Neural progenitor cell (in vitro differentiated cells): ENCODE measurements around the gene SIL1. TPM values are rescaled to one million over a fixed set of nuclear protein-coding genes. Genes with fewer than 3 reads are reported as not detected.
A peak's percentile ranks its signal among the peaks of the same experiment; 100 is the strongest.

Source experiments
- DNase-seq: peaks from one replicate; pipeline ENCODE4 v3.0.0-alpha.2; 2016; ENCODE audit warnings: low spot score
- H2AFZ ChIP-seq: fragments of 200-600 bp; sonication (generic); replicated peaks from 2 replicates; pipeline ENCODE4 v1.6.1; 2016; ENCODE audit warnings: antibody characterized with exemption
- H3F3A ChIP-seq: fragments of 200-600 bp; sonication (generic); 2 replicates; pipeline ENCODE4 v1.6.1; 2016; ENCODE audit warnings: antibody characterized with exemption, low read depth
- H3K27ac ChIP-seq: fragments of 200-600 bp; sonication (generic); 2 replicates; pipeline ENCODE4 v1.5.1; 2016; ENCODE audit warnings: mild to moderate bottlenecking
- H3K27me3 ChIP-seq: fragments of 200-600 bp; sonication (generic); 2 replicates; pipeline ENCODE4 v1.6.1; 2016; ENCODE audit warnings: mild to moderate bottlenecking, moderate library complexity
- H3K36me3 ChIP-seq: fragments of 200-600 bp; sonication (generic); 2 replicates; pipeline ENCODE4 v1.5.1; 2016
- H3K4me1 ChIP-seq: fragments of 200-600 bp; sonication (generic); 2 replicates; pipeline ENCODE4 v1.6.1; 2016; ENCODE audit warnings: mixed run types
- H3K4me2 ChIP-seq: fragments of 200-600 bp; sonication (generic); 2 replicates; pipeline ENCODE4 v1.6.1; 2016
- H3K4me3 ChIP-seq: fragments of 200-600 bp; sonication (generic); 2 replicates; pipeline ENCODE4 v1.5.1; 2016
- H3K79me2 ChIP-seq: fragments of 200-600 bp; sonication (generic); 2 replicates; pipeline ENCODE4 v1.6.1; 2016; ENCODE audit warnings: low read depth
- H3K9ac ChIP-seq: fragments of 200-600 bp; sonication (generic); 2 replicates; pipeline ENCODE4 v1.6.1; 2016
- H3K9me3 ChIP-seq: fragments of 200-600 bp; sonication (generic); 2 replicates; pipeline ENCODE4 v1.5.1; 2016; ENCODE audit warnings: low read depth
- H4K20me1 ChIP-seq: fragments of 200-600 bp; sonication (generic); 2 replicates; pipeline ENCODE4 v1.6.1; 2016; ENCODE audit warnings: low read depth
- H3K27ac Mint-ChIP-seq: 3 replicates; pipeline ENCODE4 v1.8.0; 2021; ENCODE audit warnings: mixed read lengths
- H3K27me3 Mint-ChIP-seq: 2 replicates; pipeline ENCODE4 v1.8.0; 2022; ENCODE audit warnings: low read depth, mild to moderate bottlenecking, inconsistent platforms, moderate library complexity, mixed read lengths; ENCODE audit not compliant: insufficient read depth
- H3K36me3 Mint-ChIP-seq: 3 replicates; pipeline ENCODE4 v1.8.0; 2021; ENCODE audit warnings: mixed read lengths
- H3K4me1 Mint-ChIP-seq: 3 replicates; pipeline ENCODE4 v1.8.0; 2021; ENCODE audit warnings: mixed read lengths
- H3K4me3 Mint-ChIP-seq: 3 replicates; pipeline ENCODE4 v1.8.0; 2021; ENCODE audit warnings: mild to moderate bottlenecking, moderate library complexity, mixed read lengths
- H3K9me3 Mint-ChIP-seq: 3 replicates; pipeline ENCODE4 v1.8.0; 2020; ENCODE audit warnings: mixed read lengths
- CTCF ChIP-seq: fragments of 200-600 bp; sonication (generic); IDR thresholded peaks from 2 replicates; pipeline ENCODE4 v1.5.1; 2017; ENCODE audit warnings: antibody characterized with exemption, mild to moderate bottlenecking
- EZH2 ChIP-seq: fragments of 200-600 bp; sonication (generic); IDR thresholded peaks from 2 replicates; pipeline ENCODE4 v1.6.1; 2017; ENCODE audit warnings: antibody characterized with exemption, mild to moderate bottlenecking, moderate library complexity
- EZH2phosphoT487 ChIP-seq: fragments of 200-600 bp; sonication (generic); IDR thresholded peaks from 2 replicates; pipeline ENCODE4 v1.6.1; 2017; ENCODE audit warnings: antibody characterized with exemption
- total RNA-seq: library from RNA; depleted of rRNA; stranded (reverse); fragments of >200 nt; gene quantifications from 2 replicates; pipeline ENCODE4 v1.2.3, GENCODE V29; 2015; ENCODE audit warnings: low replicate concordance

SIL1 gene
- total RNA-seq, 1 donor from 2014 or later: 5.5 TPM

DNA sequence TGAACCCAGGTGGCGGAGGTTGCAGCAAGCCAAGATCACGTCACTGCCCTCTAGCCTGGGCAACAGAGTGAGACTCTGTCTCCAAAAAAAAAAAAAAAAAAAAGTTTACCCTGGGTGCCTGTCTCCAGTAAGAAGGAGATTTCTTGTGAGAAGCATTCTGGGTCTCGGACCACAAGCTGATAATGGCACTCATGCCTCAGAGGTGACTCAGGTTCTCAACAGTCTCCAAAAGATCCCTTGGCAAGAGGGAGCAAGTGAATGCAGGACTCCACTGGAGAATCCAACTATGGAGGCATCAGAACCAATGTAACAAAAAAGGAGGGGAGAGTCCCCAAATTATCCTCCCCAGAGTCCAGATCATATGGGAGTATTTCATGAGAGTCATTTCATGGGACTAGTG lies 217.0 kb downstream of the SIL1 start:
- H4K20me1 ChIP-seq: no peaks in the 10 kb centered on the region
- no peak overlapping the region for H3K4me3 Mint-ChIP-seq
- H3K36me3 ChIP-seq: no peaks in the 10 kb centered on the region
- no peaks in the 10 kb centered on the region for H3K9me3 ChIP-seq
- H3K4me3 ChIP-seq: no peak overlapping the region
- peaks cover 1% of the 10 kb centered on the region for H3F3A ChIP-seq
- TF ChIP-seq EZH2phosphoT487: no peak
- TF ChIP-seq CTCF: no peak
- no peak for TF ChIP-seq EZH2
- no peaks in the 10 kb centered on the region for H3K79me2 ChIP-seq
- H3K27me3 Mint-ChIP-seq: peaks cover 3% of the 10 kb centered on the region
- H3K4me1 Mint-ChIP-seq: peaks cover 23% of the 10 kb centered on the region
- H3K27me3 ChIP-seq: no peaks in the 10 kb centered on the region
- H3K27ac ChIP-seq: no peak overlapping the region
- no peak overlapping the region for H3K4me2 ChIP-seq
- H3K36me3 Mint-ChIP-seq: no peaks in the 10 kb centered on the region
- no peak for DNase-seq
- no peak overlapping the region for H2AFZ ChIP-seq
- H3K27ac Mint-ChIP-seq: no peak overlapping the region
- no peaks in the 10 kb centered on the region for H3K4me1 ChIP-seq
- no peaks in the 10 kb centered on the region for H3K9me3 Mint-ChIP-seq
- H3K9ac ChIP-seq: no peak overlapping the region

DNA sequence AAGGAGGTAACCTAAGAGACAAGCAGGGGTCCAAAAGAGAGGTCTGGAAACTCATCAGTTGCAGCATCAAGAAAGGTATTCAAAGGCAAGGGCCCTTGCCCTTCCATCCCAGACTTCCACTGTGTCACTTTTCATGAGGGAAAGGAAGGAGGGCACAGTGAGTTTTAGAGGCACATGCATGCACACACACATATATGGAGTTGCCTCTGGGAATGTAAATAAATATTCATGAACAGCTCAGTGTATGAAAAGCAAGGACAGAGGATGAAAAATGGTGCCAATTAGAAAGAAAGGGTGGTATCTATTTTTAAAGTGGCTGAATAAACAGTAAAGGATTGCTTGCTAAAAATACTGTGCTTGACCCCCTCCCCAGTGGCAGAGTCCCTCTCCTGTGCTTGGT lies 217.7 kb downstream of the SIL1 start:
- H4K20me1 ChIP-seq: no peaks in the 10 kb centered on the region
- no peaks in the 10 kb centered on the region for H3K4me1 ChIP-seq
- H2AFZ ChIP-seq: no peak overlapping the region
- no peaks in the 10 kb centered on the region for H3F3A ChIP-seq
- TF ChIP-seq EZH2phosphoT487: no peak
- TF ChIP-seq EZH2: no peak
- TF ChIP-seq CTCF: no peak
- peaks cover 2% of the 10 kb centered on the region for H3K36me3 Mint-ChIP-seq
- no peaks in the 10 kb centered on the region for H3K36me3 ChIP-seq
- H3K27ac ChIP-seq: no peak overlapping the region
- peak overlapping the region; percentile 18 for H3K27ac Mint-ChIP-seq
- H3K4me3 Mint-ChIP-seq: no peak overlapping the region
- no peak overlapping the region for H3K4me3 ChIP-seq
- no peaks in the 10 kb centered on the region for H3K9me3 Mint-ChIP-seq
- H3K9ac ChIP-seq: no peak overlapping the region
- no peaks in the 10 kb centered on the region for H3K27me3 ChIP-seq
- H3K79me2 ChIP-seq: no peaks in the 10 kb centered on the region
- peaks cover 3% of the 10 kb centered on the region for H3K27me3 Mint-ChIP-seq
- H3K9me3 ChIP-seq: no peaks in the 10 kb centered on the region
- DNase-seq: no peak
- H3K4me1 Mint-ChIP-seq: peaks cover 24% of the 10 kb centered on the region
- H3K4me2 ChIP-seq: no peak overlapping the region

GRCh38 chr5:138979684-138980280 lies 218.4 kb downstream of the SIL1 start:
- no peaks in the 10 kb centered on the region for H3K9me3 ChIP-seq
- Mint-ChIP-seq H3K36me3 (peaks cover 2% of the 10 kb centered on the region), H3K4me3 (no peak overlapping the region), H3K9me3 (no peaks in the 10 kb centered on the region), H3K27me3 (peaks cover 3% of the 10 kb centered on the region), H3K27ac (peak overlapping the region; percentile 18), H3K4me1 (peaks cover 22% of the 10 kb centered on the region)
- H3K79me2 ChIP-seq: no peaks in the 10 kb centered on the region
- no peaks in the 10 kb centered on the region for H3F3A ChIP-seq
- no peak overlapping the region for H3K4me2 ChIP-seq
- H3K9ac ChIP-seq: no peak overlapping the region
- no peak overlapping the region for H3K27ac ChIP-seq
- H4K20me1 ChIP-seq: no peaks in the 10 kb centered on the region
- H3K4me3 ChIP-seq: no peak overlapping the region
- no peaks in the 10 kb centered on the region for H3K36me3 ChIP-seq
- no peaks in the 10 kb centered on the region for H3K4me1 ChIP-seq
- no peaks in the 10 kb centered on the region for H3K27me3 ChIP-seq
- TF ChIP-seq CTCF (no peak), EZH2 (no peak)
- no peak for DNase-seq
- H2AFZ ChIP-seq: no peak overlapping the region
